ENCODE results near the gene PRKCZ.

The PRKCZ gene

DNA sequence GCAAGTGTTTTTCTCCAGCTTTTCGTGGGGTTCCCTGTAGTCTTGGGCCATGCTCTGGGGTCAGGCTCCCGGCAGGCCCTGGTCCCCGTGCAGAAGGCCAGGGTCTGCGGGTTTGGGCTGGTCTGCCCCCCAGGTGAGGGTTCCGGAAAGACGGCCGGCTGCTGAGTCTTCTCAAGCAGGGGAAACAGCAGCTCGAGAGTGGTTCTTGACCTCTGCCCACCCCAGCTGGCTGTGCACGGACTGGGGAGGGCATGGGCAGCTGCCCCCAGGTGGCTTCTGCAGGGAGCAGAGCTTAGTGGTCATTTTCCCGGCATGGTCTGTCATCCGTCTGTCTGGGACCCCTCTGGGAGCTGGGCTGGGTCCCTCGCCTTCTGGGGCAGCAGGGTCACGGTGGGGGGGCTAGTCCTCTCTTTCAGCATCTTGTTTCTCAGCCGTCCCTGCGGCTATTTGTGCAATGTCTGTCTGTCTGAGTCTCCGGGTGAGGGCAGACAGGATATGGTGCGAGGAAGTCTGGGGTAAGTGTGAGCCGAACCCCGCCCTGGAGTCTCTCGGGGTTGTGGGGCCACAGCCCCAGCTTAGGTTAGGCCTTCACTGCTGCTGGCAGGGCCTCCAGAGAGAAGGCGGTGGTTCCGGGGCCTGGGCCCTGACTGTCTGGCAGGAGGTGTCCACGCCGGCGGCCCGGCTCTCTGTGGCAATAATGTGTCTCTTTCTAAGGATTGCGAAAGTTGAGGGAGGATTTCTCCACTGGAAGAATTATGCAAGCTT is 184.0 kb downstream of the PRKCZ start:
- peak; percentile 67 for DNase-seq

DNA sequence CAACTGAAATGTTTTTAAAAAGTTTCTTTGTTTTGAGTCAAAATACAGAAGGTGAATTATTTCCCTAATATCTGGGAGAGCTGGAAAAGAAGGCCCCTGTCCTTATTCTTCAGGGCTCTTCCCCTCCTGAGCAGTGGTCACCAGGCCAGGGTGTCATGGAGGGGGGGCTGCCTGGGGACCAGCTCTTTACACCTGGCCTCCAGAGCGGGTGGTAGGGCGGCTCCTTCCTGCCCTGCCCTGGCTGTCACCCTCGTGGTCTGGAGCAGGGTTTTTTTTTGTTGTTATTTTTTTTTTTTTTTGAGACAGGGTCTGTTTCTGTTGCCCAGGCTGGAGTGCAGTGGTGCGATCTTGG is 184.5 kb downstream of the PRKCZ start:
- no peak for DNase-seq

All from activated CD4-positive, alpha-beta T cell treated with anti-CD3 and anti-CD28 coated beads for 48 hours (primary cell).